Rectal smooth muscle tissue (tissue), 1 donor: Measurements from ENCODE around the gene HSPA1B.
"Not testable (repeated sequence)": the region's sequence is repeated elsewhere in the genome, so short reads cannot be mapped to it uniquely, and the experiment has no call there.

Experiments used
- H3K27ac ChIP-seq: one replicate; pipeline ENCODE4 v1.7.0; 2013; ENCODE audit warnings: low read depth, low read length, inconsistent platforms
- H3K27me3 ChIP-seq: one replicate; pipeline ENCODE4 v1.7.0; 2013; ENCODE audit warnings: low read length; ENCODE audit not compliant: control insufficient read depth, insufficient read depth
- H3K36me3 ChIP-seq: one replicate; pipeline ENCODE4 v1.7.0; 2013; ENCODE audit warnings: low read length; ENCODE audit not compliant: control insufficient read depth, insufficient read depth
- H3K4me1 ChIP-seq: one replicate; pipeline ENCODE4 v1.7.0; 2013; ENCODE audit warnings: low read length; ENCODE audit not compliant: control insufficient read depth, insufficient read depth
- H3K4me3 ChIP-seq: one replicate; pipeline ENCODE4 v1.7.0; 2013; ENCODE audit warnings: low read length
- H3K9ac ChIP-seq: one replicate; pipeline ENCODE4 v1.7.0; 2013; ENCODE audit warnings: low read length

HSPA1B gene

DNA sequence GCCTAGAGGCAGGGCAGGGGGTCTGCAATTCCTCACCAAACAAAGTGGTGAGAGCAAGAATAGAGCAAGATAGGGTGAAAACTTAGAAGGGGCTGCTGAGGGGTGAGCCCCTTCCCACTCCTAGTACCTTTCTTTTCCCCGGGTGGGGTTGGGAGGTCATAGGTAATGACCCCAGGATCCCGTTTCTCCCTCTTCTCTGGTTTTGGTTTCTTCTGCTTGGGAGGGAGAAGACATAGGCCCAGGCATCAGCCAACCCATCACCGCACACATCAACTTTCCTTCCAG, 35.5 kb upstream of the HSPA1B start:
- H3K4me1 ChIP-seq, result peaks cover 8% of the 10 kb centered on the region
- no peak overlapping the region for H3K4me3 ChIP-seq
- no peaks in the 10 kb centered on the region for H3K27me3 ChIP-seq
- no peak overlapping the region for H3K9ac ChIP-seq
- H3K27ac ChIP-seq, result no peak overlapping the region
- peaks cover 6% of the 10 kb centered on the region for H3K36me3 ChIP-seq

- Histone ChIP-seq H3K36me3 (peaks cover 6% of the 10 kb centered on the region), H3K4me1 (peaks cover 8% of the 10 kb centered on the region), H3K27ac (no peak overlapping the region)
These were observed 34.8 kb upstream of the HSPA1B start for GRCh38 chr6:31792761-31793171.

DNA sequence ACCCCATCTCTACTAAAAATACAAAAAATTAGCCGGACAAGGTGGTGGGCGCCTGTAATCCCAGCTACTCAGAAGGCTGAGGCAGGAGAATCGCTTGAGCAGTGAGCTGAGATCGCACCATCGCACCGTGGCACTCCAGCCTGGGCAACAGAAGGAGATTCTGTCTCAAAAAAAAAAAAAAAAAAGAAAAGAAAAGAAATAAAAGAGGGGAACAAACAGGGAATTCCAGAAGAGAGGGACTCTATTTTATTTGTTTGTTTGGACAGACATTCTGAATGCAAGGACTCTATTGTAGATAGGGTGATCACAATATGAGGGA, 33.7 kb upstream of the HSPA1B start:
- H3K36me3 ChIP-seq, H3K27me3 ChIP-seq, H3K4me3 ChIP-seq, H3K4me1 ChIP-seq, H3K9ac ChIP-seq: not testable (repeated sequence)
- H3K27ac ChIP-seq, result peak overlapping the region; percentile 91

More at GRCh38 chr6:31792761-31793171, 34.8 kb upstream of the HSPA1B start:
- no peaks in the 10 kb centered on the region for H3K27me3 ChIP-seq
- H3K4me3 ChIP-seq, result no peak overlapping the region
- no peak overlapping the region for H3K9ac ChIP-seq

- Histone ChIP-seq H3K4me1 (peaks cover 8% of the 10 kb centered on the region), H3K4me3 (peak overlapping the region; percentile 99), H3K27ac (peak overlapping the region; percentile 91), H3K9ac (peak overlapping the region; percentile 87), H3K36me3 (peaks cover 5% of the 10 kb centered on the region), H3K27me3 (no peaks in the 10 kb centered on the region)
These were observed 33.2 kb upstream of the HSPA1B start for GRCh38 chr6:31794294-31794865.

DNA sequence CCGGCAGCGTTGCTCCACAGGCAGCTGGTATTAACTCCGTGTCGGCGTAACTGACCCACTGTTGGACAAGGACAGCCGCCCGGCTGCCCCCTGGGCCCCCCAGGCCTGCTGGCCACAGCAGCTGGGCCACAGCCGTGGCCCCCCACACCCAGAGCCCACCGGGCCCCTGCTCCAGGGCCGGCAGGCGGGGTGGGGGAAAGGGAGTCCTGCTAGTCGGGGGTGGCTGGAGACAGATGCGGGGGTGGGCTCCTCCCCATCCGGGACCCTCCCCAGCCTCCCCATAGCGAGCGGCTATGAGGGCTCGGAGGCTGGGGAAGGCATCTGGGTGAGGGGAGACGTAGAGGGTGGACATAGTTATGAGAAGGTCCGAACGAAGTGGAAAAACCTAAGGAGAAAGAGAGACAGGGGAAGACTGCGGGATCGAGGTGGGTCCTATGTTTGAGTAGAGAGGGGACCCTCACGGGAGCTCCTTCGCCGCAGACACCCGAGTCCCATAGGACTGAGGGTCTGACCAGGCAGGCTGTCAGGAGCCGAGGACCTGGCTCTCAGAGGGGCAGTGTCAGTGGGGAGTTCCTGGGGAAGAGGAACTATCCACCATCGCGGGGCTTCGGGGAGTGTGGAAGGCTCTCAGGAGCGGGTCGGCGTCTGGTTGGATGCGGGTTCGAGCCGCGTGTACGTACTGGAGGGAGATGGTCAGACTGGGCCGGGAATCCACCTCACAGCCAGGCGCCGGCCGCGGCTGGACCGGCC, 32.5 kb upstream of the HSPA1B start:
- H3K4me3 ChIP-seq, result peak overlapping the region; percentile 99
- H3K27me3 ChIP-seq, result no peaks in the 10 kb centered on the region
- H3K36me3 ChIP-seq, result peaks cover 3% of the 10 kb centered on the region
- peak overlapping the region; percentile 91 for H3K27ac ChIP-seq
- peaks cover 8% of the 10 kb centered on the region for H3K4me1 ChIP-seq
- H3K9ac ChIP-seq, result peak overlapping the region; percentile 87

DNA sequence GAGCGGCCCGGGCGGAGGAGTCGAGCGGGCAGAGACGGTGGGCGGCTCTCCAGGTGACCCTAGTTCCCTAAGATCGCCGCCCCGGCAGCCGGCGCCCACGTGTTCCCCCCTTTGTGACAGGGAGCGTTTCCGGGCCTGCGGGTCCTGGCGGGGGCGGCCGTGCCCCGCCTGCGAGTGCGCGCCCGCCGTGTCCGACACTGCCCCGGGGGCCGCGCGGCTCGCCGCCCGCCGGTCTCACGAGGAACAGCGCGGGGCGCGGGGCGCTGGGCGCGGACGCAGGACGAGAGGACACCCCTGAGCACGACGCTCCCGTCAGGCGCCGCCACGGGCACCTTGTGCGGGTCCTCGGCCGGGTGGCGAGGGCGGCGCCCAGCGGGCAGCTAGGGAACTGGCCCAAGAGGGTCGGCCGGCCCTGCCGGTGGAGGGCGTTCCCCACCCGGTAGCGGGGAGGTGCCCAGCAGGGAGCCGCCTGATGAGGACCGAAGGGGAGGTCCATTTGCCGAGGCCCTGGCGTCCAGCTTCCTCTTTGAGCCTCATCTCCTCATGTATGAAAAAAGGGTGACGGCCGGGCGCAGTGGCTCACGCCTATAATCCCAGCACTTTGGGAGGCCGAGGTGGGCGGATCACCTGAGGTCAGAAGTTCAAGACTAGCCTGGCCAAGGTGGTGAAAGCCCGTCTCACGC, 31.8 kb upstream of the HSPA1B start, which contains the start of gene VARS1:
Gene VARS1, minus strand, starts transcription at position 137 of the 683 bp plus-strand sequence. CDS start 535 bp downstream, outside the sequence.
- H3K4me1 ChIP-seq, result peaks cover 8% of the 10 kb centered on the region
- peaks cover 3% of the 10 kb centered on the region for H3K36me3 ChIP-seq
- peak within 1 kb of the TSS; percentile 91 for H3K27ac ChIP-seq
- no peaks in the 10 kb centered on the region for H3K27me3 ChIP-seq
- H3K9ac ChIP-seq, result peak within 1 kb of the TSS; percentile 87
- H3K4me3 ChIP-seq, result peak within 1 kb of the TSS; percentile 99

- no peak overlapping the region for H3K4me3 ChIP-seq
- no peak overlapping the region for H3K9ac ChIP-seq
- no peaks in the 10 kb centered on the region for H3K36me3 ChIP-seq
- H3K4me1 ChIP-seq, result peaks cover 8% of the 10 kb centered on the region
- no peak overlapping the region for H3K27ac ChIP-seq
- H3K27me3 ChIP-seq, result no peaks in the 10 kb centered on the region
These were observed 30.5 kb upstream of the HSPA1B start for GRCh38 chr6:31796993-31797385.

DNA sequence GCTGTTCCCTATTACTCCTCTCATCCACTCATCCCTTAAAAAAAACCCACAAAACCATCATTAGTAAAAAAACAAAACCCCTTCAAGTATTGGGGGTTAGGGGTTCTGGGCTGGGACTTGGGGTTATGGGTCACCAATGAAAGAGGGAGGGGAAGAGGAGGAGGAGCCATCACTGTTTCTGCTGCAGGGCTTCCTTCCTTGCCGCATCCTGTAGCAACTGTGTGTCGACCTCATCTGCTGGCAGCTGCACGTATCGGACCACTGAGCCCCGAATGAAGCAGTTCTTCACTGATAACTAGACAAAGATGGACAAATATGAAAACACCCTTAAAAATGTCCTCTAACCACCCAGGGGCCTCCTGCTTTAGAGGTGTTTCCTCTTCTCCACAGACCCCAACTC, 29.9 kb upstream of the HSPA1B start:
- Histone ChIP-seq H3K27me3 (no peaks in the 10 kb centered on the region), H3K4me3 (no peak overlapping the region), H3K9ac (no peak overlapping the region), H3K27ac (no peak overlapping the region), H3K36me3 (no peaks in the 10 kb centered on the region), H3K4me1 (peaks cover 8% of the 10 kb centered on the region)

DNA sequence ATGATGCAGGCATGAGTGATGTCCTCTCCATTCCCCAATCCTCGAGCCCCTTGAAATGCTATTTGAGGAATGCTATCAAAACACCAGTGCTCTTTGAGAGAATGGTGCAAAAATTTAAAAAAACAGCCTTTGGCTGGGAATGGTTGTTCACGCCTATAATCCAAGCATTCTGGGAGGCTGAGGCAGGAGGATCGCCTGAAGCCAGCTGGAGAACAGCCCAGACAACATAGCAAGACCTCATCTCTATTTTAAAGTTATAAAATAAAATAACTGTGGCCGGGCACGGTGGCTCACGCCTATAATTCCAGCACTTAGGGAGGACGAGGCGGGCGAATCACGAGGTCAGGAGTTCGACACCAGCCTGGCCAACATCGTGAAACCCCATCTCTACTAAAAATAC, 27.8 kb upstream of the HSPA1B start:
- Histone ChIP-seq H3K4me1 (peaks cover 4% of the 10 kb centered on the region), H3K27me3 (no peaks in the 10 kb centered on the region), H3K9ac (no peak overlapping the region), H3K4me3 (no peak overlapping the region), H3K27ac (no peak overlapping the region), H3K36me3 (no peaks in the 10 kb centered on the region)

DNA sequence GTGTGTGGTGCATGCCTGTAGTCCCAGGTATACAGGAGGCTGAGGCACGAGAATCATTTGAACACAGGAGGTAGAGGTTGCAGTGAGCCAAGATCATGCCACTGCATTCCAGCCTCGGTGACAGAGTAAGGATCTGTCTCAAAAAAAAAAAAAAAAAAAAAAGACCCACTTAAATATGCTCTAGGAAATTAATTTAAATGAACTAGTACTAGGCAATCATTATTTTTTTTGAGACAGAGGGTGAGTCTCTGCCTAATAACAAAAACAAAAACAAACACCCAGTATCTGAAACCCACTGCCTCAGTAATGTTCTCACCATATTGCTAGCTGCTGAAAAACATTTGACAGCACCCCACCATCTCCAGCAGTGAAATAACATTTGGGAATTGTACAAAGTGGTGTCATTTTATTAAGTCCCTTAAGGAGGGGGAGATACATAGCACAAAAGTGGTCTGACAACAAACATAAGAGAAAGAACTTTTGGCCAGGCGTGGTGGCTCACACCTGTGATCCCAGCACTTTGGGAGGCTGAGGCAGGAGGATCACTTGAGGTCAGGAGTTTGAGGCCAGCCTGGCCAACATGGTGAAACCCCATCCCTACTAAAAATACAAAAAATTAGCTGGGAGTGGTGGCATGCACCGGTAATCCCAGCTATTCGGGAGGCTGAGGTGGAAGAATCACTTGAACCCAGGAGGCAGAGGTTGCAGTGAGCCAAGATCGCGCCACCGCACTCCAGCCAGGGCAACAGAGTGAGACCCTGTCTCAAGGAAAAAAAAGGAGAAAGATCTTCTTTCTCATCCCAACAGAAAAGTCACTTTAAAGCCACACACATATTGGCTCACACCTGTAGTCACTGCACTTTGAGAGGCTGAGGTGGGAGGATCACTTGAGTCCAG, 26.3 kb upstream of the HSPA1B start:
- not testable (repeated sequence) for H3K4me1 ChIP-seq, H3K27me3 ChIP-seq, H3K9ac ChIP-seq, H3K27ac ChIP-seq, H3K36me3 ChIP-seq, H3K4me3 ChIP-seq

DNA sequence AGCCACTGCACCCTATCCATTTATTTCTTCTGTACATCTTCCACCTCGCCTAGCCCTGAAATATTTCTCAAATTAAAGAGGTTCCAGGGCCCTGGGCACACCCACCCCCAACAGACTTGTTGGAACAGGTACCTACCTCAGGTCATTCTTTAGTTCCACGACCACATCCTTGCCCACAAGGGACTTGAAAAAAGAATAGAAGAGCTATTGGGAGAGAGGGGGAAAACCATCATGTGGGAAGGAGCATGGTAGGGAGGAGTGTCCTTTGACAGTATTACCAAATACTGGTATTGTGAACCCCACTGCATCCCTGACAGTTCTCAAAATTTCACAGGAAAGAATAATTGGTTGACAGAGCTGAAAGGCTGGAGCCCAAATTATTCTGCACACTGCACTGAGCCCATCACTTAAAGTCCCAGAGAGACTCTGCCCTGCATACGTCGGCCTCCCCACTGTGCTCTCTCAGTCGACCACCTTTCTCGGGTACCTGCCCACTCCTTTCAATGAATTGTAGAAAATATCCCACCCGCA, 21.5 kb upstream of the HSPA1B start:
- no peaks in the 10 kb centered on the region for H3K36me3 ChIP-seq
- H3K27ac ChIP-seq, result peak overlapping the region; percentile 97
- peak overlapping the region; percentile 89 for H3K4me3 ChIP-seq
- H3K4me1 ChIP-seq, result peaks cover 11% of the 10 kb centered on the region
- H3K27me3 ChIP-seq, result no peaks in the 10 kb centered on the region
- peak overlapping the region; percentile 75 for H3K9ac ChIP-seq
